Measurements from ENCODE around the gene WAS.
A peak's percentile ranks its signal among the peaks of the same experiment; 100 is the strongest.

The WAS gene

GRCh38 chrX:48713847-48714246 lies 30.2 kb downstream of the WAS start:
- DNase-seq = no peak

- no peak for DNase-seq
Measured at GRCh38 chrX:48714573-48714972, 31.0 kb downstream of the WAS start.

GRCh38 chrX:48715072-48715471 lies 31.5 kb downstream of the WAS start:
- DNase-seq = no peak

- DNase-seq = no peak
Measured at GRCh38 chrX:48715876-48716502, 32.4 kb downstream of the WAS start.

GRCh38 chrX:48719958-48720357 lies 36.4 kb downstream of the WAS start:
- DNase-seq = no peak

GRCh38 chrX:48720577-48721250 lies 37.1 kb downstream of the WAS start:
- no peak for DNase-seq

GRCh38 chrX:48721916-48722315 lies 38.3 kb downstream of the WAS start:
- no peak for DNase-seq

GRCh38 chrX:48726596-48726995 lies 43.0 kb downstream of the WAS start:
- no peak for DNase-seq

GRCh38 chrX:48728653-48729052 lies 45.1 kb downstream of the WAS start:
- DNase-seq = no peak

- no peak for DNase-seq
Measured at GRCh38 chrX:48736303-48736702, 52.7 kb downstream of the WAS start.

- DNase-seq = no peak
Measured at GRCh38 chrX:48736878-48737212, 53.2 kb downstream of the WAS start.

- DNase-seq = peak; percentile 97 to 98
Measured at GRCh38 chrX:48737213-48737938, 53.8 kb downstream of the WAS start.

GRCh38 chrX:48737940-48738339 lies 54.3 kb downstream of the WAS start:
- DNase-seq = peak in 1 of 2 experiments; percentile 39
